Thoracic aorta (tissue), 2 donors: ENCODE data around the gene SRSF1. TPM values are rescaled to one million over a fixed set of nuclear protein-coding genes. Genes with fewer than 3 reads are reported as not detected.

ENCODE experiments used
- ATAC-seq: fragments of 150-250 bp; one replicate; pipeline ENCODE4 v1.8.0; 2017; ENCODE audit warnings: low read depth; ENCODE audit not compliant: insufficient number of reproducible peaks, low FRiP score
- DNase-seq: peaks from one replicate; pipeline ENCODE4 v3.0.0-alpha.2; 2020; ENCODE audit warnings: low spot score
- H3K27ac ChIP-seq, 2 donors: fragments of 200-600 bp; sonication (generic); 1 replicate in 1 of 2; 2 replicates in 1 of 2; pipeline ENCODE4 v1.5.1; 2016; ENCODE audit warnings: mild to moderate bottlenecking in 2 of 2, moderate library complexity in 2 of 2
- H3K27me3 ChIP-seq: fragments of 200-600 bp; sonication (generic); replicated peaks from 2 replicates; pipeline ENCODE4 v1.6.0; 2016; ENCODE audit warnings: mild to moderate bottlenecking; ENCODE audit not compliant: insufficient read depth
- H3K36me3 ChIP-seq: fragments of 200-600 bp; sonication (generic); one replicate; pipeline ENCODE4 v1.5.1; 2016
- H3K4me1 ChIP-seq, 2 donors: fragments of 200-600 bp; sonication (generic); 1 replicate in 1 of 2; 2 replicates in 1 of 2; pipeline versions ENCODE4 v1.5.1 to v1.6.0; 2016; ENCODE audit warnings: low read depth in 2 of 2, mild to moderate bottlenecking in 1 of 2; ENCODE audit not compliant: control insufficient read depth in 1 of 2
- H3K4me3 ChIP-seq: fragments of 200-600 bp; sonication (generic); 2 replicates; pipeline ENCODE4 v1.5.1; 2016; ENCODE audit warnings: mild to moderate bottlenecking
- H3K9me3 ChIP-seq: fragments of 200-600 bp; sonication (generic); 2 replicates; pipeline ENCODE4 v1.5.1; 2016
- total RNA-seq, 2 donors: library from RNA; depleted of rRNA; stranded (reverse); fragments of >200 nt; gene quantifications; one replicate each; pipeline versions ENCODE4 v1.1.0 to v1.2.3, GENCODE V29; 2016
- TF ChIP-seq, protein P1 (sequence below): fragments of 200-600 bp; sonication (generic); IDR thresholded peaks from one replicate; pipeline ENCODE4 v1.5.1; 2019; ENCODE audit warnings: antibody characterized with exemption

Gene SRSF1
- total RNA-seq, 2 donors from 2014 or later: 132 to 220 TPM

DNA sequence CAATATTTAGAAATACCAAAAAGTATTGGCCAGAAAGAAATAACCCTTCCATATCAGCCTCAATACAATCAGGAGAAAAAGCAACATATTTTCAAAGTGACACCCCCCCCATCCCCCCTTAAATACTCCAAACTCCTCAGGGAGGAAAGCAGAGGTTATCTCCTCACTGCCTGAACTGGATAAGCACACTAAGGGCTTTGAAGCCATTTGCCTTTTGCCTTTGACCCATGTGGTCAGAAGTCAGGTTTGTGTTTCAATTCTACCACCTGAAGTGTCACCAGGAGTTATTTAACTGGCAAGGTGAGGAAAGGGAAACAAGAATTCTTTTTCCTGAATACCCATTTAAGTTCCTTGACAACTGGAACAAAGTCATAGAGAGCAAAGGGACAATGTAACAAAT lies 15.5 kb downstream of the SRSF1 start:
- H3K9me3 ChIP-seq: no peaks in the 10 kb centered on the region
- ATAC-seq (no peak), DNase-seq (no peak)
- H3K36me3 ChIP-seq: no peaks in the 10 kb centered on the region
- TF ChIP-seq, protein P1, sequence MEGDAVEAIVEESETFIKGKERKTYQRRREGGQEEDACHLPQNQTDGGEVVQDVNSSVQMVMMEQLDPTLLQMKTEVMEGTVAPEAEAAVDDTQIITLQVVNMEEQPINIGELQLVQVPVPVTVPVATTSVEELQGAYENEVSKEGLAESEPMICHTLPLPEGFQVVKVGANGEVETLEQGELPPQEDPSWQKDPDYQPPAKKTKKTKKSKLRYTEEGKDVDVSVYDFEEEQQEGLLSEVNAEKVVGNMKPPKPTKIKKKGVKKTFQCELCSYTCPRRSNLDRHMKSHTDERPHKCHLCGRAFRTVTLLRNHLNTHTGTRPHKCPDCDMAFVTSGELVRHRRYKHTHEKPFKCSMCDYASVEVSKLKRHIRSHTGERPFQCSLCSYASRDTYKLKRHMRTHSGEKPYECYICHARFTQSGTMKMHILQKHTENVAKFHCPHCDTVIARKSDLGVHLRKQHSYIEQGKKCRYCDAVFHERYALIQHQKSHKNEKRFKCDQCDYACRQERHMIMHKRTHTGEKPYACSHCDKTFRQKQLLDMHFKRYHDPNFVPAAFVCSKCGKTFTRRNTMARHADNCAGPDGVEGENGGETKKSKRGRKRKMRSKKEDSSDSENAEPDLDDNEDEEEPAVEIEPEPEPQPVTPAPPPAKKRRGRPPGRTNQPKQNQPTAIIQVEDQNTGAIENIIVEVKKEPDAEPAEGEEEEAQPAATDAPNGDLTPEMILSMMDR: no peak
- H3K4me3 ChIP-seq: no peak overlapping the region
- no peak overlapping the region for H3K27ac ChIP-seq
- peaks cover 0 to 20% of the 10 kb centered on the region in 2 donors for H3K4me1 ChIP-seq
- no peaks in the 10 kb centered on the region for H3K27me3 ChIP-seq

DNA sequence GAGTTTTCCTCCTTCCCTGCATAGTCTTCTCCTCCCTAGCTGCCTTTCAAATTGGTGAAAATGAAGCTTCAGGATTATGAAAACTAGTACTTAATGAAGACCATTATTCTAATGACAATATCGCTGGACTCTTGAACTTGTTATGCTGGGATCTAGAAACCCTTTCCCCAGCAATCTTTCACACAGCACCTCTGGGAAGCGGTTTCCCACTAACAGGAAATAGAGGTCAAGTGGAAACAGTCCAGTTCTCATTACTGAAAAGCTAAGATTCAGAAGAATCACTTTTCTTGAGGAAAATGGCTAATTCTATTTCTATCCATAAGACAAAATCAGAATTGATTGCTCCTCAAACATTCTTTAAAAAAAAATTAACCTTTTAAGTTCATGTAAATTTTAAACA lies 17.0 kb downstream of the SRSF1 start:
- TF ChIP-seq, protein P1: no peak

DNA sequence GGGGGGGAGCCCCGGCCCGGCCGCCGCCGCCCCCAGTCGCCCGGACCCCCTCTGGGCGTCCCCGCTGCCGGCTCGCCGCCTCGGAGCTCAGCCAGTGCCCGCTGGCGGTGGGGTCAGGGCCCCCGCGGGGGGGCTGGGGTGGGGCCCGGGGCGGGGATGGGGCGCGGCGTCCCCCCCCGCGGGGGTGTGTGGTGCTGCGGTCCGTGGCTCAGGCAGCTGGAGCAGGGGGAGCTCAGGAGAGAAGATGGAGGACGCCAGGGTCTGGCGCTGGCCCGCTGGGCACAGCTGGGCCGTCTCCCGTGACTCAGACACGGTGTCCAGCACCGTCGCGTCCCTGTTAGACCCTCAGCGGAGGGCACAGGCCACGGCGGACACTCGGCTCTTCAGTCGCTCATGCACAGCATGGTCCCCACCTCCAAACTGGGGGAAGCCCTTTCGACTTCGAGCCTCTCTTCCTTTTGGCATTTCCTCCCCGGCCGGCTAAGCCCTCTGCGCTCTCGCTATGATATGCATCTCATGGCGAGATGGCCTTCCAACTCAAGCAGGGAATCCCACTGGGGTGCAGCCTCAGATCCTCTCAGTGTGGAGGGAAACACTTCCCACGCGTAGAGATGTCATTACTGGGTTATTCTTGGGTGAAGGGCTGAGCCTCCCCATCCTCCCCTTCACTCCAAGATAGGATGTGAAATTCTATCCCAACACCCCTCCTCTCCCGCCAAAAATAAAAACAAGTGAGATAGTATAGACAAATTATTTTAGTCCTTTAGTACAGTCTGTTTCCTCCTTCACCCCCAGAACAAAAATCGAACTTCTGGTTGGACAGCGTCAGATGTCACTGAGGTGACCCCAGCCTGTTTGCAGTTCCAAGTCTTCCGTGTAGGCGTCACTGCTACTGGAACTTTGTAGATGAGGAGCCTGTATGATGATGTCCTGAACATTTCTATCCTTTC lies 18.5 kb downstream of the SRSF1 start:
- DNase-seq (no peak), ATAC-seq (peak; percentile 40)
- Histone ChIP-seq H3K27ac (peak overlapping the region; percentile 93 to 94), H3K4me1 (peaks cover 26 to 38% of the 10 kb centered on the region in 2 donors), H3K4me3 (peak overlapping the region; percentile 85), H3K36me3 (no peaks in the 10 kb centered on the region), H3K27me3 (no peaks in the 10 kb centered on the region), H3K9me3 (no peaks in the 10 kb centered on the region)
- TF ChIP-seq, protein P1: no peak

More for the DNA sequence above, 17.0 kb downstream of the SRSF1 start:
- no peak for ATAC-seq
- H3K4me3 ChIP-seq: no peak overlapping the region
- H3K9me3 ChIP-seq: no peaks in the 10 kb centered on the region
- H3K36me3 ChIP-seq: no peaks in the 10 kb centered on the region
- H3K27ac ChIP-seq: no peak overlapping the region
- DNase-seq: no peak
- H3K27me3 ChIP-seq: no peaks in the 10 kb centered on the region
- peaks cover 14 to 25% of the 10 kb centered on the region in 2 donors for H3K4me1 ChIP-seq

DNA sequence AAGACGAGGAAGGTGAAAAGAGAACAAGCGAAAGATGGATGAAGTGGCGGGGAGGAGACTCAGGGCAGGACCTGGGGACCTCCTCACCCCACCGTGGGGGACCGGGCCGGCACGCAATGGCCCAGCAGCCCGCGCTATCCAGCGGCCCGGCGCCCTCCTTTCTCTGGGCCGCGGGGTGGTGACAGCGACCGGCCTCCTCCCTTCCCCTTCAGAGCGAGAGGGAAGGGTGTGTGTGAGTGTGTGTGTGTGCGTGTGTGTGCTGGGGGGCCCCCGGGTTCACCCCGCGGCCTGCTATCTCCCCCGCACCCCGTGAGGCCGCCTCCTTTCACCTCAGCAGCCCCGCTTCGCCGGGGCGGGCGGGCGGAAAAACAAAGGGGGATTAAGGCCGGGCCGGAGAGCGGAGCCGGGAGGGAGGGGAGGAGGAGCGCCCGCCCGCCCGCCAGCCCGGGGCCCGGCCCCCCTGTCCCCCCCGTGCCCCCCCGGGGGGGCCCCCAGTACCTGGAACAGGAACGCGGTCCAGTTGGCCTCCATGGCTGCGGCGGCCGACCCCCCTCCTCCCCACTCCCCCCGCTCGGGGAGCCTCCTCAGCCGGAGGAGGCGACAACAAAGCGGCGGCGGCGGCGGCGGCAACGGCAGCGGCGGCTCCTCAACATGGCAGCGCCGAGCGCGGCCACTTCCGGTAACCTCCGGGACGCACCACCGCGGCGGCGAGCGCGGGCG lies 19.3 kb downstream of the SRSF1 start, which contains the start of gene VEZF1:
Gene VEZF1, minus strand, starts transcription at position 674 of the 720 bp plus-strand sequence. Its CDS starts 143 bp downstream, at position 531.
- DNase-seq (no peak), ATAC-seq (peak; percentile 54)
- Histone ChIP-seq H3K4me3 (peak within 1 kb of the TSS; percentile 85), H3K4me1 (peaks cover 32 to 47% of the 10 kb centered on the region in 2 donors), H3K9me3 (no peaks in the 10 kb centered on the region), H3K27me3 (no peaks in the 10 kb centered on the region), H3K27ac (peak within 1 kb of the TSS; percentile 93 to 94), H3K36me3 (no peaks in the 10 kb centered on the region)
- TF ChIP-seq, protein P1: no peak
